ENCODE data around the gene ZSCAN4.

ZSCAN4 gene

DNA sequence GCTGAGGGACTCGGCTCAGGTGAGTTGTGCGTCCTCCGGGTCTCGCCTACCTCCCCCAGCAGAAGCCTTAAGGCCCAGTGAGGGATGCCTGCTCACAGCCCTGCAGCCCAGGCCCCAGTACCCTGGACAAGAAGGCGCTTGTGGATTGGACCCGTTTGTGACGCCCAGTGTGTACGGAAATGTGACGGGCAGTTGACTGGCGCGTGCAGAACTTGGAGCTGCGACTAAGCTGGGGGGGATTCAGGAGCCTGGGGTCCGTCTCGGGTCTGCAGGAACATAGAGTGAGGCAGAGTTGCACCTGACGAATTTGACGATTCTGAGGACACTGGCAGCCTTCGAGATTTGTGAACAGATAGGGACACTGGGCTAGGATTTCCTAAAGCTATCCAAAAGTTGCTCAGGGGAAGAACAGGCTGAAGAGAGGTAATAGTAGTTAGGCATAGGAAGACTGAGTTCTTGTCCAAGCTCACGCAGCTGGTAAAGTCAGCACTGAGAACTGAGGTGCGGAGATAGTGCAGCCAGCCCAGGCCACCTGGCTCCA is 13.6 kb downstream of the ZSCAN4 start:
- DNase-seq (ENCODE audit: low spot score): no peak

DNA sequence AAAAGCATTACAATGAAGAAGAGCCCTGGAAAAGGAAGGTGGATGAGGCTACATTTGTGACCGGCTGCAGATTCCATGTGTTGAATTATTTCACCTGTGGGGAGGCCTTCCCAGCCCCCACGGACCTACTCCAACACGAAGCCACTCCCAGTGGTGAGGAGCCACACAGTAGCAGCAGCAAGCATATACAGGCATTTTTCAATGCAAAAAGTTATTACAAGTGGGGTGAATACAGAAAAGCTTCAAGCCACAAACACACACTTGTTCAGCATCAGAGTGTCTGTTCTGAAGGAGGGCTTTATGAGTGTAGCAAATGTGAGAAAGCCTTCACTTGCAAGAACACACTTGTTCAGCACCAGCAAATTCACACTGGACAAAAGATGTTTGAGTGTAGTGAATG is 18.0 kb downstream of the ZSCAN4 start:
- DNase-seq (ENCODE audit: low spot score): no peak

DNA sequence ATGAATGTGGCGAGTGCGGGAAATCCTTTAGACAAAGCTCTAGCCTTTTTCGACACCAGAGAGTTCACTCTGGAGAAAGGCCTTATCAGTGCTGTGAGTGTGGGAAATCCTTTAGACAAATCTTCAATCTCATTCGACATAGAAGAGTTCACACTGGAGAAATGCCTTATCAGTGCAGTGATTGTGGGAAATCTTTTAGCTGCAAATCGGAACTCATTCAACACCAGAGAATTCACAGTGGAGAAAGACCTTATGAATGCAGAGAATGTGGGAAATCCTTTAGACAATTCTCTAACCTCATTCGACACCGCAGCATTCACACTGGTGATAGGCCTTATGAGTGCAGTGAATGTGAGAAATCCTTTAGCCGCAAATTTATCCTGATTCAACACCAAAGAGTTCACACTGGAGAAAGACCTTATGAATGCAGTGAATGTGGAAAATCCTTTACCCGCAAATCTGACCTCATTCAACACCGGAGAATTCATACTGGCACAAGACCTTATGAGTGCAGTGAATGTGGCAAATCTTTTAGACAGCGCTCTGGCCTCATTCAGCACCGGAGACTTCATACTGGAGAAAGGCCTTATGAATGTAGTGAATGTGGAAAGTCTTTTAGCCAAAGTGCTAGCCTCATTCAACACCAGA is 18.8 kb downstream of the ZSCAN4 start:
- no peak for DNase-seq (ENCODE audit: low spot score)

DNA sequence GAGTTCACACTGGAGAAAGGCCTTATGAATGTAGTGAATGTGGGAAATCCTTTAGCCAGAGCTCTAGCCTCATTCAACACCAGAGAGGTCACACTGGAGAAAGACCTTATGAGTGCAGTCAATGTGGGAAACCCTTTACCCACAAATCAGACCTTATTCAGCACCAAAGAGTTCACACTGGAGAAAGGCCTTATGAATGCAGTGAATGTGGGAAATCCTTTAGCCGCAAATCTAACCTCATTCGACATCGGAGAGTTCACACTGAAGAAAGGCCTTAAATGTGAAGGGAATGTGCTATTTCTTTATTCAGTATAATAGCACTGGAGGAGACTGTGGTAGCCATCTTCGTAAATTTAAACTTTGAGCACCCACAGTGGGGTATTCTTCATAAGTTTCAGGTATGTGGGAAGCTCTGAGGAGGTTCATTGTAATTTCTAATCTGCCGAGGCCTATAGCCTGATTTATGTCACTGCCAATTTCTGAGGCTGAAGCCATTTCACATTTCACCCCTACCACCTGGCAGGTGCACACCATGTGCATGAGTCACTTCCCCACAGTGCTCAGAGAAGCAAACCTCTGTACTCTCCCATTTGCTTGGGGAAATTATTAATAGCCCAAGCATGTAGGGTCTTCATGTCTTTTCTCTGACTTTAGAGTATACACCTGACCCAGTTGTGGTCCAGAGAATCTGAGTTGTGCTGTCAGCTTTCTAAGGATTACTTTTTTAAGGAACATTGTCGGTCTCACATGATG is 19.5 kb downstream of the ZSCAN4 start:
- DNase-seq (ENCODE audit: low spot score): no peak

DNA sequence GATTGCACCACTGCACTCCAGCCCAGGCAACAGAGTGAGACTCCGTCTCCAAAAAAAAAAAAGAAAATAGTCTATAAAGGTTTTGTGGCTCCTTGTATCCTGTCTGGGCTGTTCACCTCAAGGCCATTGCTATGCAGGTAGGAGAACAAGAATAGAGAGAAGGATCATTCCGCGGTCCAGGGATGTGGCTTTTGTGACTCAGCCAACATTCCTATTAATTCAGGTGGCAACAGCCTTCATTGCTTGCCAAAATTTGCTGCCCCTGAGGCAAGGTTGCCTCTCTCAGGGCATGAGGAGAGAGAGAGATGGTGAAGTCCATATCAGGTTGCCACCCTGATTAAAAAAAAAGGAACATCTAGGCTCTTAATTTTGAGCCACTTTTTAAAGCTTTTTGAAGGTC is 21.0 kb downstream of the ZSCAN4 start:
- no peak for DNase-seq (ENCODE audit: low spot score)

DNA sequence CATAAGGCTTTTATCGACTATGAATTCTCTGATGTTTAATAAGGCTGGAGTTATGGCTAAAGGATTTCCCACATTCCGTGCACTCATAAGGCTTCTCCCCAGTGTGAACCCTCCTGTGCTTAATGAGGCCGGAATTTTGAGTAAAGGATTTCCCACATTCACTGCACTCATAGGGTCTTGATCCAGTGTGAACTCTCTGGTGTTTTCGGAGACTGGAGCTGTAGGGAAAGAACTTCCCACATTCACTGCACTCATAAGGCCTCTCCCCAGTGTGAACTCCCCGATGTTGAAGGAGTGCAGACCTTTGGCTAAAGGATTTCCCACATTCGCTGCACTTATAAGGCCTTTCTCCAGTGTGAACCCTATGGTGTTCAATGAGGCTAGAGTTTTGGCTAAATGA is 32.9 kb downstream of the ZSCAN4 start:
- DNase-seq (ENCODE audit: low spot score): no peak

DNA sequence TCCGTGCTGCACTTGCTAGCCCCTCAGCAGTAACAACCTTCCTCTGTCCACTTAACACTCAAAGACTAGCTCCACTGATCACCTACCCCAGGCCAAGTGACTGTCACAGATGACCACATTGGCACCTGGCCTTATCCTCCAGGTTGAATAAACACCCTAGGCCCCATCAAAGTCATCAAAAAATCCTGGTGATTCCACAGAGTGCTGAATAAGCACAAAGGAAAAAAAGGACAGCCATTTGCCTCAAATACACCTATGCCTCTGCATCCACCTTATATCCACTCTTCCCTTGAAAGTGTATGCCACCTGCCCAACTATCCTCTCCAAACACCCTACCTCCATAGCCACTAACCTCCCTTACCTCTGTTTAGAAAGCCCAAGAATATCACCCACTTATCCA is 37.6 kb downstream of the ZSCAN4 start:
- no peak for DNase-seq (ENCODE audit: low spot score)

DNA sequence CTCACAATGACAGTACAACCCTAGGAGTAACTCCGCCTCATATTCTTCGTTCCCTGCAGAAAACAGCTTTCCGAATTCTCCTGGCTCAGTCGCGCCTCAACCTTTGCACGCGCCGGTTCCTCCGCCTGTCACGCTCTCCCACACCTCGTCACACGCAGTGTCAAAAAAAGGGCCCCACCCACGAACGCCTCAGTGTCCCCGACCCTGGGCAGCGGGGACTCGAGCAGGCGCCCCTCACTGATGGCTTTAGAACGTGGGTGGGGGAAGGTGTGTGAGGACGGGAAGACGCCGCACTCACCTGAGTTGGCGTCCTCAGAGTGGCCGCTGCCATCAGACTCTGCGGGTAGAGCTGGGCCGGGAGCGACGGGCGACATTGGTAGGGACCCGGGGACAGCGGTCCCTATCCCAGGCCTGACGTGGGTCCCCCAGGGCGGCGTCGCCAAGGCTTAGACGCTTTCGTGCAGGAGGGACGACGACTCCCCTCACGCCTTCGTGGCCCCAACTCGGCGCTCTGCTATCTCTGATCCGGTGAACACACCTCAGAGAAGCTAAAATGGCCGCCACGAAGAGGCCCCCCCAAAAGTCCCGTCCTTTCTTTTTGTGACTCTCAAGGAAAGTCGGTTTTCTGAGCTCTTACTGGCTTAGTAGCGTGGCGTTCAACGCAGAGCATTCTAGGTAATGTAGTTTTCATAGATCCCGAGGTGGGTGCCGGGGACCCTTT is 40.1 kb downstream of the ZSCAN4 start, which contains the start of gene ZNF154:
Gene ZNF154 (minus strand): TSS at position 564 of the 721 bp plus-strand sequence. CDS start 233 bp downstream, at position 331.
- DNase-seq (ENCODE audit: low spot score): no peak

DNA sequence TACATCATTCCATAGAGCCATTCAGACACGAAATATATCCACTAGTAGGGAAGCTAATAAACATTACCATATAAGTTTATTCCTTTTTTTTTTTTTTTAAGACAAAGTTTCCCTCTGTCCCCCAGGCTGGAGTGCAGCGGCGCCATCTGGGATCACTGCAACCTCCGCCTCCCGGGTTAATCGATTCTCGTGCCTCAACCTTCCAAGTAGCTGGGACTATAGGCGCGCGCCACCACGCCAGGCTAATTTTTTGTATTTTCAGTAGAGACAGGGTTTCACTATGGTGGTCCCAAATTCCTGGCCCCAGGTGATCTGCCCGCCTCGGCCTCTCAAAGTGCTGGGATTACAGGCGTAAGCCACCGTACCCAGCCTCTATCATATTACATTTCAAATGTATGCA is 40.9 kb downstream of the ZSCAN4 start:
- no peak for DNase-seq (ENCODE audit: low spot score)

DNA sequence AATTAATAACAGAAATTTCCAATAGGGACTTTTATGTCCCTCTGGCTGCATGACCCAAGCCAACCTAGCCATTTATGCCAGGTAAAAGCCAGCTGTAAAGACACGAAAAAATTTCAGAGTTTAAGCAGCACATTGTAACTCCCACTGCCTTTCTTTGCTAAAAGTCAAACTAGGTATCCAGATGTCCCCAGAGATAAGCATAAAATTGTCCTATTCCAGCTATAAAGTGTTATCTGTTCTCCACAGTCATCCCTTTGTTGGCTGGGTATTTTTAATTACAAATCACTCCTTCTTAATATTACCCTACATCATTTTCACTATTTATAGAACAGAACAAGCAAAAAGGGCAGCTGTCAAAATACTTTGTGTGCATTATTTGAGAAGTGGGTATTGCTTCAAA is 43.5 kb downstream of the ZSCAN4 start:
- DNase-seq (ENCODE audit: low spot score): no peak

DNA sequence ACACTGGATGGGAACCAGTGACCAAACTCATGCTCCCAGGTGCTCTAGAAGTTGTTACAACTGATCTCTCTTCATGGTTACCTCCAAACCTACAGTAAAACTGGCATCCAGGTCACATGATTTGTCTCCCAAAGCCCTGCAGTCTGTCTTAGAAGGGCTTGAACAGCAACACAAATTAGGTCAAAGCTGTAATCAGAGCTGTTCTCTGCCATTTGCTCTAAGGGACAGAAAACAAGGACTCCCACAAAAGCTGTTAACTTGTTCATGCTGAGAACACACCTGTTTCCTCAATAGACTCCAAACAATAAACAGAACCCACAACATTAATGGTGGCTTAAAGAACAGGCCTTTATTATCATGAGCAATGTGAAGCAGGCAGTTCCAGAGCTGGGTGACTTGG is 50.7 kb downstream of the ZSCAN4 start:
- no peak for DNase-seq (ENCODE audit: low spot score)

DNA sequence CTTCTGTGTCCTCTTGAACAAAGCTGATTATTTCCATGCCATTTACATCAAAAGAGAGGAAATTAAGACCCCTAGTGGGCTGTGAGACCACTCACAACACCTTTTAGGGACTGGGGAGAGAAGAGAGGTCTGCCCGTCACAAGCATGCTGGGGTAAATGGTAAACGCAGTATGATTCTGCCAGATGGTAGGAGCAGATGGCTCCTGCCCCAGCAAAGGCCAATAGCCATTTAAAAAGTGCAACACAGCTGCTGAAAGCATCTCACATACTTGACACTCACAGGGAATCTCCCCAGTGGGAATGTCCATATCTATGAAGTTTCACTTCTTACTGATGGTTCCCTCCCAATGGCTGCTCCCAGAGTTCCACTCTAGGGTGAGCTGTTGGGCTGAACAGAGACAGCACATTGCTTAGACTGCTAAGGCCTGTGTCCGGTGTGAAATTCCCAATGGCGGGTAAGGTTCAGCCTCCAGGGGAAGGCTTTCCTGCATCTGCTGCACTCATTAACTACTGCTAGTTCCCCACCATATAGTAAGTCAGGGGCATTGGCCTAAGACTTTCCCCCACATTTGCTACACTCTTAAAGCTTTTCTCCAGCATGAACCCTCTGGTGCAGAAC is 51.3 kb downstream of the ZSCAN4 start:
- DNase-seq (ENCODE audit: low spot score): no peak

DNA sequence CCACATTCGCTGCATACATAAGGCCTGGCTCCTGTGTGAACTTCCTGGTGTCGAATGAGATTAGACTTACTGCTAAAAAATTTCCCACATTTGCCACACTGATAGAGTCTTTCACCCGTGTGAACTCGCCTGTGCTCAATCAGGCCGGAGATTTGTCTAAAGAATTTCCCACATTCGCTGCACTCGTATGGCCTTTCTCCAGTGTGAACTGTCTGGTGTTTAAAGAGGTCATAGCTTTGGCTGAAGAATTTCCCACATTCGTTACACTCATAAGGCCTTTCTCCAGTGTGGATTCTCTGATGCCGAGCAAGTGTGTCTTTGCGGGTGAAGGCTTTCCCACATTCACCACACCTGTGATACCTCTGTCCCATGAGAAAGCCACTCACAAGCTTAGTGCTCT is 52.1 kb downstream of the ZSCAN4 start:
- DNase-seq (ENCODE audit: low spot score): no peak
